B cell (primary cell): ENCODE data around the gene MYH14.

Source experiments
- EZH2 ChIP-seq: IDR thresholded peaks from 2 replicates; pipeline ENCODE4 v1.6.1; 2012; ENCODE audit warnings: borderline replicate concordance, low read depth, mild to moderate bottlenecking, moderate library complexity, low read length; ENCODE audit not compliant: insufficient read depth, poor library complexity, severe bottlenecking
- TF ChIP-seq, protein P1 (sequence below): fragments of 200-600 bp; IDR thresholded peaks from one replicate; pipeline ENCODE4 v1.8.0; 2022; ENCODE audit warnings: antibody characterized with exemption, mild to moderate bottlenecking

GRCh38 chr19:50320596-50320995 is 117.2 kb downstream of the MYH14 start:
- TF ChIP-seq, protein P1, sequence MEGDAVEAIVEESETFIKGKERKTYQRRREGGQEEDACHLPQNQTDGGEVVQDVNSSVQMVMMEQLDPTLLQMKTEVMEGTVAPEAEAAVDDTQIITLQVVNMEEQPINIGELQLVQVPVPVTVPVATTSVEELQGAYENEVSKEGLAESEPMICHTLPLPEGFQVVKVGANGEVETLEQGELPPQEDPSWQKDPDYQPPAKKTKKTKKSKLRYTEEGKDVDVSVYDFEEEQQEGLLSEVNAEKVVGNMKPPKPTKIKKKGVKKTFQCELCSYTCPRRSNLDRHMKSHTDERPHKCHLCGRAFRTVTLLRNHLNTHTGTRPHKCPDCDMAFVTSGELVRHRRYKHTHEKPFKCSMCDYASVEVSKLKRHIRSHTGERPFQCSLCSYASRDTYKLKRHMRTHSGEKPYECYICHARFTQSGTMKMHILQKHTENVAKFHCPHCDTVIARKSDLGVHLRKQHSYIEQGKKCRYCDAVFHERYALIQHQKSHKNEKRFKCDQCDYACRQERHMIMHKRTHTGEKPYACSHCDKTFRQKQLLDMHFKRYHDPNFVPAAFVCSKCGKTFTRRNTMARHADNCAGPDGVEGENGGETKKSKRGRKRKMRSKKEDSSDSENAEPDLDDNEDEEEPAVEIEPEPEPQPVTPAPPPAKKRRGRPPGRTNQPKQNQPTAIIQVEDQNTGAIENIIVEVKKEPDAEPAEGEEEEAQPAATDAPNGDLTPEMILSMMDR, result no peak
- TF ChIP-seq EZH2, result no peak
